Esophagus (tissue), 2 donors: ENCODE results near the gene MBOAT2. TPM values are rescaled to one million over a fixed set of nuclear protein-coding genes. Genes with fewer than 3 reads are reported as not detected.

Source experiments
- H3K27ac ChIP-seq, 2 donors: one replicate each; pipeline ENCODE4 v1.5.1; 2013; ENCODE audit warnings: low read depth in 2 of 2, mild to moderate bottlenecking in 2 of 2, inconsistent platforms in 1 of 2, low read length in 1 of 2, moderate library complexity in 1 of 2
- H3K27me3 ChIP-seq, 2 donors: one replicate each; pipeline ENCODE4 v1.6.1; 2013; ENCODE audit warnings: low read length in 2 of 2, control low read depth in 1 of 2, mild to moderate bottlenecking in 1 of 2; ENCODE audit not compliant: insufficient read depth in 2 of 2, control insufficient read depth in 1 of 2
- H3K36me3 ChIP-seq, 2 donors: one replicate each; pipeline ENCODE4 v1.6.1; 2013; ENCODE audit warnings: low read length in 1 of 2; ENCODE audit not compliant: control insufficient read depth in 2 of 2, insufficient read depth in 2 of 2
- H3K4me1 ChIP-seq, 2 donors: one replicate each; pipeline ENCODE4 v1.6.1; 2013; ENCODE audit warnings: low read length in 1 of 2; ENCODE audit not compliant: control insufficient read depth in 2 of 2, insufficient read depth in 2 of 2
- H3K4me3 ChIP-seq, 2 donors: one replicate each; pipeline ENCODE4 v1.5.1; 2013; ENCODE audit warnings: low read length in 2 of 2, mild to moderate bottlenecking in 2 of 2, low read depth in 1 of 2, moderate library complexity in 1 of 2
- H3K9me3 ChIP-seq, 2 donors: one replicate each; pipeline ENCODE4 v1.6.1; 2013; ENCODE audit warnings: mild to moderate bottlenecking in 2 of 2, low read depth in 1 of 2, low read length in 1 of 2, moderate library complexity in 1 of 2; ENCODE audit not compliant: control insufficient read depth in 2 of 2, insufficient read depth in 1 of 2
- WGBS, 2 donors: extraction: QIAGEN DNeasy Blood & Tissue Kit; methylation state at CpG; one replicate each; pipeline ENCODE4 v1.1.7; 2013; 5-methylcytosine and 5-hydroxymethylcytosine counted together
- polyA plus RNA-seq, 2 donors: library from polyadenylated mRNA; stranded (reverse); fragments of 200-250 nt; gene quantifications; one replicate each; pipeline ENCODE4 v1.2.3, GENCODE V29; 2013
- donor health status: healthy with polysubstance abuse.
- donor health status: Bipolar disorder and iron deficiency.

The MBOAT2 gene
- polyA plus RNA-seq, 2 donors: 34.3 to 41.8 TPM

DNA sequence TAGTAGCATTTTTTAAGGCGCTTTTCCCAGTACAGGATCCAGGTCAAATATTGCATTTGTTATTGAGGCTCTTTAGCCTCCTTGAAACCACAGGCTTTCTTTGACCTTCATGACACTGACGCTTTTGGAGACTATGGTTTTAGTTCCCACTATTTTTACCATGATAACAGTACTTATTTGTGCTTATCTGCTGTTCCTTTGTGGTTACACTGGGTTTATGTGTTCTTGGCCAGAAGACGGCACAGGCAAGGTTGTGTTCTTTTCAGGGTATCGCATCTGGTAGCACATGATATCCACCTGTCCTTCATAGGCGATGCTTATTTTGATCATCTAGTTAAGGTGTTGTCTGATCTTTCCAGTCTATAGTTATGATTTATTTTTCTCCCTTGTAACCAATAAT is 16.8 kb upstream of the MBOAT2 start:
- no peaks in the 10 kb centered on the region for H3K9me3 ChIP-seq
- no peak overlapping the region for H3K4me3 ChIP-seq
- no peak overlapping the region for H3K27ac ChIP-seq
- H3K27me3 ChIP-seq: no peaks in the 10 kb centered on the region
- H3K36me3 ChIP-seq: no peaks in the 10 kb centered on the region
- H3K4me1 ChIP-seq: no peaks in the 10 kb centered on the region
- WGBS, 2 donors: 88 to 91% methylated on average over 5 of the region's 5 CpGs

DNA sequence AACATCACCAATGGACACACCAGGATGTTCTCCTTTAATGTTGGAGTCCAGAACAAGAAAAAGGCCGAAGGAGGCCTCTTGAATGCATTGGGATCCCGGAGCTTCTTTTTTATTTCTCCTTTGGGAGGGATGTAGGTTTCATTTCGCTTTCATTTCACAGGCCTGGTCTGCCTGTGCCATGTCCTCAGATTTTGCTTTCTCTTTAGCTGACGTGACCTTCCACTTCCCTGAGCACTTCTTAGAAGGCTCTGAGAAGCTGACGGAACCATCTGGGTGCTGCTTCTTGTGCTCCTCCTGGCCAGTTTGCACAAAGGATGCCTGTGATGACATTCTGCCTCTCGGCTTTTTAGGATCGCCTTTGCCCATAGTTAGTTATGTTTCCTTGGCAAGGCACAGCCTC is 15.1 kb upstream of the MBOAT2 start:
- H3K27me3 ChIP-seq: no peaks in the 10 kb centered on the region
- H3K4me1 ChIP-seq: no peaks in the 10 kb centered on the region
- H3K27ac ChIP-seq: no peak overlapping the region
- H3K4me3 ChIP-seq: no peak overlapping the region
- WGBS, 2 donors: 79 to 89% methylated on average over 7 of the region's 7 CpGs
- no peaks in the 10 kb centered on the region for H3K9me3 ChIP-seq
- no peaks in the 10 kb centered on the region for H3K36me3 ChIP-seq

GRCh38 chr2:9018109-9018508 is 14.6 kb upstream of the MBOAT2 start:
- 74 to 76% methylated on average over 3 of the region's 3 CpGs for WGBS, 2 donors
- no peaks in the 10 kb centered on the region for H3K4me1 ChIP-seq
- H3K4me3 ChIP-seq: no peak overlapping the region
- no peaks in the 10 kb centered on the region for H3K36me3 ChIP-seq
- no peak overlapping the region for H3K27ac ChIP-seq
- H3K9me3 ChIP-seq: no peaks in the 10 kb centered on the region
- no peaks in the 10 kb centered on the region for H3K27me3 ChIP-seq

DNA sequence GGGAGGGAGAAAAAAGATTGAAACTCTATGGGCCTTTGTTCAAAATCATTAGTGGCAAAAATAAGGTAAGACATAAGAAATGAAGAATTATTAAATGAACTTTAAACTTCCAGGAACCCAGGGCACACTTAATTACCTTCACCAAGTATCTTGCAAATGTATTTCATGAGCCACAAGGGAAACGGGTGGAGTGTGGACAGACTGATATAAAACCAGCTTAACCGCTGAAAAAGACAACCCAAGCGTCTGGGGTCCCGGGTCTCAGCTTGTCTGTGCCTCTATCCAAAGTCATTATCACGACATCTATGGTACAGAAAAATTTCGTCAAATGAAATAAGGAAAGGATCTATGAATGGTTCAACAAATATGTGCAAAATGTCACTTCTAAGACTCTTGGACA is 13.9 kb upstream of the MBOAT2 start:
- Histone ChIP-seq H3K9me3 (no peaks in the 10 kb centered on the region), H3K27me3 (no peaks in the 10 kb centered on the region), H3K4me3 (no peak overlapping the region), H3K4me1 (no peaks in the 10 kb centered on the region), H3K36me3 (no peaks in the 10 kb centered on the region), H3K27ac (no peak overlapping the region)
- 89 to 92% methylated on average over 6 of the region's 6 CpGs for WGBS, 2 donors

GRCh38 chr2:9015998-9016397 is 12.5 kb upstream of the MBOAT2 start:
- Histone ChIP-seq H3K4me3 (no peak overlapping the region), H3K9me3 (no peaks in the 10 kb centered on the region), H3K27ac (no peak overlapping the region), H3K27me3 (no peaks in the 10 kb centered on the region), H3K36me3 (no peaks in the 10 kb centered on the region), H3K4me1 (no peaks in the 10 kb centered on the region)
- 89 to 94% methylated on average over 3 of the region's 3 CpGs for WGBS, 2 donors

DNA sequence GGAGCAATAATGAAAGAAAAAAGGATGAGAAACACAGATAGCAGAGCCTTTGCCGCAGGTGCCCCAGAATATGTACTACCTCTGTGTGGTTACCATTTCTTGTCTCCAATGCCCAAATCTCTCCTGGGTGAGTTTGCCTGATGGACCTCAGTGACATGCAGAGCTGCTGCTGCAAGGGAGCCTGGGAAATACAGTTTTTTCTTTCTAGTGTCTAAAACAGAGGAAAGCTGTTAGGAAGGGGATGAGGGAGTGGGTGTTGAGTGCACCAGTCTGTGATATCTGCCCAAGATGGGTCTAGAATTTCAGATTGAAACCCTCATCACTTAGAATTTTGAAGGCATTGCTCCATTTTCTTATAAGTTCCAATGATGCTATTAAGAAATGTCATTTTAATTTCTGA is 9.9 kb upstream of the MBOAT2 start:
- Histone ChIP-seq H3K27me3 (no peaks in the 10 kb centered on the region), H3K36me3 (no peaks in the 10 kb centered on the region), H3K4me3 (no peak overlapping the region), H3K4me1 (no peaks in the 10 kb centered on the region), H3K9me3 (no peaks in the 10 kb centered on the region), H3K27ac (no peak overlapping the region)
- 96 to 100% methylated on average over 1 of the region's 1 CpG for WGBS, 2 donors

DNA sequence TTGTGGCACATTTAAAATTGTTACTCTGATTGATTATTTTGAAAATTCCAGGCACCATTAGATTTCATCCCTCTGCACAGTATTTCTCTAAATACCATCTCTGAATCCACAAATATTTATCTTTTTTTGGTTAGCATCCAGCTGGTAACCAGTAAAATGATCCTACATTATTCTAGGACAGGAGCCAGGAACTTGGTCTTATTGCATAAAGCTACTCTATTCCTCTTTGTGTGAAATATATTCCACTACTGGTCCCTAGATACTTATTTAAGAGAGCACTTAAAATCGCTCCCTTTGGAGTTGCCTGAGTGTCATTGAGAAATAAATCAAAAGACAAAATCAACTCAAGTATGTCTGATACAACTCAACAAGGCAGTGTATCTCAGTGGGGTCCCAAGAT is 7.4 kb upstream of the MBOAT2 start:
- Histone ChIP-seq H3K36me3 (no peaks in the 10 kb centered on the region), H3K27ac (no peak overlapping the region), H3K27me3 (no peaks in the 10 kb centered on the region), H3K4me1 (no peaks in the 10 kb centered on the region), H3K9me3 (no peaks in the 10 kb centered on the region), H3K4me3 (no peak overlapping the region)
- WGBS, 2 donors: 55 to 76% methylated on average over 1 of the region's 1 CpG

DNA sequence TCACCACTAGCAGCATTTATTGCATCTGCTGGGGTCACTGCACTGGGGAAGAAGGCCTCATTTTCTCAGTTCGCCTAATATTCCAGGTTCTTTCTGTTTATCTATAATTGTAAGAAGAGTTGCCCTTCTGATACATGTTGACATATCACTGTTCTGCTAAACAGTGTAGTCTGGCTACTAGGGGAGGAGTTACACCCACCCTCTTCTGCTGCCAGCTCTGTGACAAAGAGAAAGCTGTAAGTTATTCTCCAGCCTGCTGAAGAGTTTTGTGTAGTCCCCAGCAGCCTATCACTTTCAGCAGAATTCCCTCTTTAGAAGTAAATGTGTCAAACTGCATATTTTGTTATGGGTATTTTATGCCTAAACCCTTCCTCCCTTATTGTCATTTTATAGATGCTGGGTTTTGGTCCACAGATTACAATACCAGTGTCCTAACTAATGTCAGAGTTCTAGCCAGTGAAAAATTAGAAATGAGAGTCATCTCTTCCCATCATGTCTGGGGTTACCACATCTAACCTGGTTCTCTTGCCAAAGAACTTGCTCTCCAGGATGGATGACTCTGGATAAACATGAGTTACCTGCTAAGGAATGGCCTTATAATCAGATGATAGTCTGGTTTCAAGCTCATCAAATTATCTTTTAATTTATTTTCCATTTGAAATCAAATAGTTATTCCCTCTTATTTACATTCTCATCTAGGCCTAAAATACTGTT is 5.6 kb upstream of the MBOAT2 start:
- H3K36me3 ChIP-seq: no peaks in the 10 kb centered on the region
- H3K4me1 ChIP-seq: peaks cover 0 to 2% of the 10 kb centered on the region in 2 donors
- no peak overlapping the region for H3K27ac ChIP-seq
- no peaks in the 10 kb centered on the region for H3K27me3 ChIP-seq
- WGBS, 2 donors: 89 to 91% methylated on average over 1 of the region's 1 CpG
- H3K9me3 ChIP-seq: no peaks in the 10 kb centered on the region
- no peak overlapping the region for H3K4me3 ChIP-seq

GRCh38 chr2:9006368-9006767 is 2.9 kb upstream of the MBOAT2 start:
- WGBS, 2 donors: 96 to 97% methylated on average over 3 of the region's 3 CpGs
- H3K27ac ChIP-seq: no peak overlapping the region
- no peak overlapping the region for H3K4me3 ChIP-seq
- peaks cover 0 to 2% of the 10 kb centered on the region in 2 donors for H3K4me1 ChIP-seq
- H3K27me3 ChIP-seq: no peaks in the 10 kb centered on the region
- no peaks in the 10 kb centered on the region for H3K36me3 ChIP-seq
- H3K9me3 ChIP-seq: no peaks in the 10 kb centered on the region
